HepG2 (cell line): ENCODE measurements around the gene RPL41. TPM values are rescaled to one million over a fixed set of nuclear protein-coding genes. Genes with fewer than 3 reads are reported as not detected.
A peak's percentile ranks its signal among the peaks of the same experiment; 100 is the strongest.

Experiments used
- GPBP1L1 ChIP-seq: sonication (generic); formaldehyde crosslinking; IDR thresholded peaks from 2 replicates; pipeline ENCODE4 v1.5.0; 2020; ENCODE audit warnings: mild to moderate bottlenecking, missing genetic modification reagents
- HMG20B ChIP-seq: conservative IDR thresholded peaks from 2 replicates; pipeline ENCODE4 v1.6.1; 2016; ENCODE audit warnings: missing genetic modification reagents, missing compliant biosample characterization
- HNF4A ChIP-seq: sonication (generic); formaldehyde crosslinking; IDR thresholded peaks from 2 replicates; pipeline ENCODE4 v1.4.0; 2020; ENCODE audit warnings: missing genetic modification reagents
- MYNN ChIP-seq: sonication (generic); formaldehyde crosslinking; IDR thresholded peaks from 2 replicates; pipeline ENCODE4 v1.4.0; 2020; ENCODE audit warnings: mild to moderate bottlenecking, low read depth, missing genetic modification reagents
- PAXIP1 ChIP-seq: sonication (generic); formaldehyde crosslinking; conservative IDR thresholded peaks from 2 replicates; pipeline ENCODE4 v1.4.0; 2020; ENCODE audit warnings: mild to moderate bottlenecking, missing genetic modification reagents, moderate library complexity
- RBM39 ChIP-seq: fragments of 200-400 bp; formaldehyde crosslinking; IDR thresholded peaks from one replicate; pipeline ENCODE4 v1.6.1; 2018; ENCODE audit warnings: antibody characterized with exemption, mild to moderate bottlenecking, low read depth, low read length; ENCODE audit not compliant: poor library complexity, severe bottlenecking
- ZFP90 ChIP-seq: sonication (generic); formaldehyde crosslinking; IDR thresholded peaks from 2 replicates; pipeline ENCODE4 v1.8.0; 2022; ENCODE audit warnings: missing genetic modification reagents, mild to moderate bottlenecking, inconsistent platforms, borderline replicate concordance
- ZNF180 ChIP-seq: sonication (generic); formaldehyde crosslinking; IDR thresholded peaks from 2 replicates; pipeline ENCODE4 v1.4.0; 2020; ENCODE audit warnings: low read depth, missing genetic modification reagents, borderline replicate concordance
- ZNF260 ChIP-seq: sonication (generic); formaldehyde crosslinking; IDR thresholded peaks from 2 replicates; pipeline ENCODE4 v1.4.0; 2020; ENCODE audit warnings: missing genetic modification reagents, low read depth, mild to moderate bottlenecking, borderline replicate concordance
- ZNF451 ChIP-seq: sonication (generic); formaldehyde crosslinking; IDR thresholded peaks from 2 replicates; pipeline ENCODE4 v1.5.0; 2020; ENCODE audit warnings: mild to moderate bottlenecking, missing genetic modification reagents
- ZNF724P ChIP-seq: sonication (generic); formaldehyde crosslinking; IDR thresholded peaks from 2 replicates; pipeline ENCODE4 v1.8.0; 2022; ENCODE audit warnings: missing genetic modification reagents, borderline replicate concordance
- ZNF83 ChIP-seq: sonication (generic); formaldehyde crosslinking; IDR thresholded peaks from 2 replicates; pipeline ENCODE4 v1.4.0; 2020; ENCODE audit warnings: missing genetic modification reagents, mild to moderate bottlenecking, borderline replicate concordance
- polyA plus RNA-seq, 8 experiments: library from polyadenylated mRNA; depleted of rRNA in 3 of 8; stranded (reverse) in 7 of 8; unstranded in 1 of 8; fragments of >200 nt; fragmentation: Illumina TruSeq in 4 of 8; extraction: Trizol in 4 of 8; gene quantifications; 2 replicates each; pipeline versions ENCODE4 v1.2.1 to v1.2.3, GENCODE V29; 2011 to 2016; ENCODE audit warnings: low read depth in 4 of 8, missing spikeins in 1 of 8, mixed read lengths in 1 of 8; ENCODE audit not compliant: insufficient read depth in 1 of 8
- total RNA-seq, 5 experiments: library from RNA; depleted of rRNA; stranded (reverse); fragments of >200 nt; fragmentation: Illumina TruSeq; extraction: Trizol; gene quantifications; 2 replicates each; pipeline ENCODE4 v1.2.3, GENCODE V29; 2016; ENCODE audit warnings: low read depth in 1 of 5

Gene RPL41
- total and polyA plus RNA-seq, 2 of the 13 experiments (the other 11 are each of a cell fraction or from before 2014, with no cell fraction given): 4,012 to 7,670 TPM

GRCh38 chr12:56082967-56083366 lies 33.5 kb upstream of the RPL41 start (continued):
- TF ChIP-seq MYNN: no peak
- TF ChIP-seq GPBP1L1 (CRISPR knock-in tag): no peak
- peak; percentile 34; the same call in 1 of the 2 replicates for TF ChIP-seq HNF4A (CRISPR knock-in tag)
- no peak for TF ChIP-seq ZNF260
- TF ChIP-seq PAXIP1 (CRISPR knock-in tag): no peak
- no peak for TF ChIP-seq ZNF83
- TF ChIP-seq ZNF724P (CRISPR knock-in tag): no peak
- TF ChIP-seq ZNF180 (CRISPR knock-in tag): no peak
- no peak for TF ChIP-seq ZNF451 (CRISPR knock-in tag)
- no peak for TF ChIP-seq ZFP90 (CRISPR knock-in tag)
- no peak for TF ChIP-seq HMG20B
- no peak for TF ChIP-seq RBM39
